SH-SY5Y (cell line): ENCODE data around the gene SFTA2.

Source experiments
- GATA2 ChIP-seq: IDR thresholded peaks from 2 replicates; pipeline ENCODE4 v1.6.1; 2011; ENCODE audit warnings: mild to moderate bottlenecking, low read depth, low read length
- GATA3 ChIP-seq: IDR thresholded peaks from 2 replicates; pipeline ENCODE4 v1.6.1; 2011; ENCODE audit warnings: low read depth, mild to moderate bottlenecking, low read length, moderate library complexity

- TF ChIP-seq GATA2 (no peak), GATA3 (no peak)
These were observed 23.5 kb upstream of the SFTA2 start for GRCh38 chr6:30955367-30956042.
